Liver (tissue), 9 donors: Measurements from ENCODE around the gene FKBP15. TPM values are rescaled to one million over a fixed set of nuclear protein-coding genes. Genes with fewer than 3 reads are reported as not detected.

Experiments
- DNase-seq: peaks from one replicate; pipeline ENCODE4 v3.0.0-alpha.2; 2017; ENCODE audit warnings: low spot score
- H3K27ac ChIP-seq, 2 donors: one replicate each; pipeline ENCODE4 v1.7.0; 2013; ENCODE audit warnings: inconsistent platforms in 2 of 2, low read length in 2 of 2, control low read depth in 1 of 2, low read depth in 1 of 2, mild to moderate bottlenecking in 1 of 2
- H3K27me3 ChIP-seq, 4 donors: one replicate each; pipeline versions ENCODE4 v1.6.1 to v1.7.0; 2013; ENCODE audit warnings: low read length in 3 of 4, inconsistent platforms in 1 of 4, mild to moderate bottlenecking in 1 of 4, moderate library complexity in 1 of 4; ENCODE audit not compliant: control insufficient read depth in 4 of 4, insufficient read depth in 4 of 4
- H3K36me3 ChIP-seq, 4 donors: one replicate each; pipeline versions ENCODE4 v1.6.1 to v1.7.0; 2013; ENCODE audit warnings: low read length in 3 of 4, mild to moderate bottlenecking in 3 of 4, low read depth in 1 of 4, moderate library complexity in 1 of 4; ENCODE audit not compliant: control insufficient read depth in 4 of 4, insufficient read depth in 3 of 4
- H3K4me1 ChIP-seq, 4 donors: one replicate each; pipeline versions ENCODE4 v1.6.1 to v1.7.0; 2013; ENCODE audit warnings: low read length in 3 of 4, mild to moderate bottlenecking in 3 of 4, moderate library complexity in 1 of 4; ENCODE audit not compliant: control insufficient read depth in 4 of 4, insufficient read depth in 4 of 4
- H3K4me3 ChIP-seq, 3 donors: one replicate each; pipeline versions ENCODE4 v1.6.1 to v1.7.0; 2013; ENCODE audit warnings: low read length in 3 of 3, control low read depth in 1 of 3, low read depth in 1 of 3, mild to moderate bottlenecking in 1 of 3
- H3K9ac ChIP-seq, 2 donors: one replicate each; pipeline ENCODE4 v1.7.0; 2013; ENCODE audit warnings: low read length in 2 of 2, mild to moderate bottlenecking in 2 of 2, moderate library complexity in 2 of 2, control low read depth in 1 of 2, low read depth in 1 of 2
- H3K9me3 ChIP-seq, 4 donors: one replicate each; pipeline versions ENCODE4 v1.6.1 to v1.7.0; 2013; ENCODE audit warnings: low read length in 3 of 4; ENCODE audit not compliant: control insufficient read depth in 4 of 4
- EGR1 ChIP-seq, 2 donors: IDR thresholded peaks; 2 replicates each; pipeline ENCODE4 v1.6.1; 2016 to 2018; ENCODE audit warnings: antibody characterized with exemption in 2 of 2, low read depth in 2 of 2
- FOXA1 ChIP-seq: IDR thresholded peaks from 2 replicates; pipeline ENCODE4 v1.6.1; 2016; ENCODE audit warnings: antibody characterized with exemption
- FOXA2 ChIP-seq: IDR thresholded peaks from 2 replicates; pipeline ENCODE4 v1.6.1; 2016; ENCODE audit warnings: antibody characterized with exemption
- GABPA ChIP-seq, 2 donors: IDR thresholded peaks in 1 of 2; conservative IDR thresholded peaks in 1 of 2; 2 replicates each; pipeline ENCODE4 v1.6.1; 2016; ENCODE audit warnings: antibody characterized with exemption in 2 of 2, mild to moderate bottlenecking in 1 of 2, moderate library complexity in 1 of 2
- HNF4A ChIP-seq, 2 donors: conservative IDR thresholded peaks; 2 replicates each; pipeline ENCODE4 v1.6.1; 2016; ENCODE audit warnings: antibody characterized with exemption in 2 of 2, mild to moderate bottlenecking in 2 of 2
- HNF4G ChIP-seq: IDR thresholded peaks from 2 replicates; pipeline ENCODE4 v1.6.1; 2016; ENCODE audit warnings: antibody characterized with exemption
- JUND ChIP-seq, 2 donors: IDR thresholded peaks; 2 replicates each; pipeline ENCODE4 v1.6.1; 2016; ENCODE audit warnings: antibody characterized with exemption in 2 of 2
- NR2F2 ChIP-seq: IDR thresholded peaks from 2 replicates; pipeline ENCODE4 v1.6.1; 2016; ENCODE audit warnings: antibody characterized with exemption
- RAD21 ChIP-seq, 2 donors: IDR thresholded peaks; 2 replicates each; pipeline ENCODE4 v1.6.1; 2016; ENCODE audit warnings: antibody characterized with exemption in 2 of 2, mild to moderate bottlenecking in 2 of 2
- RXRA ChIP-seq, 2 donors: IDR thresholded peaks; 2 replicates each; pipeline ENCODE4 v1.6.1; 2017 to 2018; ENCODE audit warnings: antibody characterized with exemption in 2 of 2, mild to moderate bottlenecking in 1 of 2
- SP1 ChIP-seq: IDR thresholded peaks from 2 replicates; pipeline ENCODE4 v1.6.1; 2018; ENCODE audit warnings: antibody characterized with exemption, mild to moderate bottlenecking
- TAF1 ChIP-seq: conservative IDR thresholded peaks from 2 replicates; pipeline ENCODE4 v1.6.1; 2016; ENCODE audit warnings: antibody characterized with exemption, mild to moderate bottlenecking
- YY1 ChIP-seq: IDR thresholded peaks from 2 replicates; pipeline ENCODE4 v1.6.1; 2016; ENCODE audit warnings: antibody characterized with exemption, mild to moderate bottlenecking
- WGBS: extraction: QIAGEN DNeasy Blood & Tissue Kit; methylation state at CpG from one replicate; pipeline ENCODE4 v1.1.7; 2013; 5-methylcytosine and 5-hydroxymethylcytosine counted together
- polyA plus RNA-seq, 2 donors: library from polyadenylated mRNA; stranded (reverse) in 1 of 2; unstranded in 1 of 2; fragments of 200-250 nt in 1 of 2; fragments of >200 nt in 1 of 2; fragmentation: Nextera tagmentation in 1 of 2; extraction: Ambion mirVana in 1 of 2; gene quantifications; one replicate each; pipeline versions ENCODE4 v1.2.1 to v1.2.3, GENCODE V29; 2013 to 2015
- total RNA-seq, 2 donors: library from RNA; depleted of rRNA; stranded (reverse); fragments of >200 nt; gene quantifications; one replicate each; pipeline ENCODE4 v1.2.3, GENCODE V29; 2014
- TF ChIP-seq, protein P1 (sequence below): IDR thresholded peaks from 2 replicates; pipeline ENCODE4 v1.6.1; 2016; ENCODE audit warnings: antibody characterized with exemption, mild to moderate bottlenecking
- TF ChIP-seq, protein P2 (sequence below): IDR thresholded peaks from 2 replicates; pipeline ENCODE4 v1.6.1; 2016; ENCODE audit warnings: antibody characterized with exemption
- TF ChIP-seq, protein P3 (sequence below): IDR thresholded peaks from 2 replicates; pipeline ENCODE4 v1.6.1; 2016; ENCODE audit warnings: antibody characterized with exemption
- TF ChIP-seq, protein P4 (sequence below): fragments of 150-350 bp; IDR thresholded peaks from 2 replicates; pipeline ENCODE4 v1.5.1; 2017; ENCODE audit warnings: improper control_type of control experiment, low read depth, low read length; ENCODE audit not compliant: missing input control
- TF ChIP-seq, protein P5 (sequence below): IDR thresholded peaks from 2 replicates; pipeline ENCODE4 v1.6.1; 2016; ENCODE audit warnings: antibody characterized with exemption
- donor health status: healthy.
- donor health status: healthy.
- donor health status: healthy.
- donor health status: healthy.
- donor health status: healthy.

Gene FKBP15
- total and polyA plus RNA-seq, 4 donors, result 6.2 to 18.2 (median 12.9) TPM

DNA sequence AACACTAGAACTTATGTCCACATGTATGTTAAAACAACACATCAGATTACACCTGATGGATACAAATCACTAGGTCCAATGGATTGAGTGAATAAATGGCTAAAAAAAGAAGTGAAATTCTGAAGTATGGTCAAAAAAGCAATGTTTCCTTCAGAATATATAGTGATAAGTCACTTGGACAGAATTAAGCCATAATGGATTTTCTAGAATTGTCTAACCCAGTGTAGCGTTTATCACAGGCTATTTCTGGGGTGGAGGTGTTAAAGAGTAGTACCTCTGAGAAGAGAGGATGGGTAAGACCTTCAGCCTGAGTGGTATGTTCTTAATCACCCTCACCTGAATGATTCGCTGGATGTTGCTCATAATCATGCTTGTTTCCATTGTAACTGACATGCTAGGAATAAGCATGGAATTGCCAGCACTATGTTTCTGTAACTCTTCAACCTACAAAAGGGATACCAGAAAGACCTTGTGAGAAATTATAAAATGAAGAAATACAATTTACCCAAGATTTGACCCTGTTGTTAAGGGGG is 37.1 kb downstream of the FKBP15 start:
- Histone ChIP-seq H3K4me1 (no peaks in the 10 kb centered on the region), H3K36me3 (peaks cover 13 to 81% (median 73%) of the 10 kb centered on the region in 4 donors), H3K27me3 (no peaks in the 10 kb centered on the region), H3K9me3 (no peaks in the 10 kb centered on the region), H3K9ac (no peak overlapping the region), H3K4me3 (no peak overlapping the region), H3K27ac (no peak overlapping the region)
- TF ChIP-seq HNF4A (conservative IDR thresholded peaks at IDR 0.05) (no peak), NR2F2 (no peak), SP1 (no peak), RXRA (IDR thresholded peaks at IDR 0.05) (no peak), JUND (IDR thresholded peaks at IDR 0.05) (no peak), YY1 (no peak), GABPA (IDR thresholded peaks at IDR 0.05 in 1 of 2, conservative IDR thresholded peaks at IDR 0.05 in 1 of 2) (no peak), TAF1 (no peak), FOXA1 (no peak), FOXA2 (no peak), HNF4G (no peak), EGR1 (IDR thresholded peaks at IDR 0.05; ENCODE audit: low read depth in 2 of 2) (no peak), RAD21 (IDR thresholded peaks at IDR 0.05) (no peak)
- TF ChIP-seq, protein P1, sequence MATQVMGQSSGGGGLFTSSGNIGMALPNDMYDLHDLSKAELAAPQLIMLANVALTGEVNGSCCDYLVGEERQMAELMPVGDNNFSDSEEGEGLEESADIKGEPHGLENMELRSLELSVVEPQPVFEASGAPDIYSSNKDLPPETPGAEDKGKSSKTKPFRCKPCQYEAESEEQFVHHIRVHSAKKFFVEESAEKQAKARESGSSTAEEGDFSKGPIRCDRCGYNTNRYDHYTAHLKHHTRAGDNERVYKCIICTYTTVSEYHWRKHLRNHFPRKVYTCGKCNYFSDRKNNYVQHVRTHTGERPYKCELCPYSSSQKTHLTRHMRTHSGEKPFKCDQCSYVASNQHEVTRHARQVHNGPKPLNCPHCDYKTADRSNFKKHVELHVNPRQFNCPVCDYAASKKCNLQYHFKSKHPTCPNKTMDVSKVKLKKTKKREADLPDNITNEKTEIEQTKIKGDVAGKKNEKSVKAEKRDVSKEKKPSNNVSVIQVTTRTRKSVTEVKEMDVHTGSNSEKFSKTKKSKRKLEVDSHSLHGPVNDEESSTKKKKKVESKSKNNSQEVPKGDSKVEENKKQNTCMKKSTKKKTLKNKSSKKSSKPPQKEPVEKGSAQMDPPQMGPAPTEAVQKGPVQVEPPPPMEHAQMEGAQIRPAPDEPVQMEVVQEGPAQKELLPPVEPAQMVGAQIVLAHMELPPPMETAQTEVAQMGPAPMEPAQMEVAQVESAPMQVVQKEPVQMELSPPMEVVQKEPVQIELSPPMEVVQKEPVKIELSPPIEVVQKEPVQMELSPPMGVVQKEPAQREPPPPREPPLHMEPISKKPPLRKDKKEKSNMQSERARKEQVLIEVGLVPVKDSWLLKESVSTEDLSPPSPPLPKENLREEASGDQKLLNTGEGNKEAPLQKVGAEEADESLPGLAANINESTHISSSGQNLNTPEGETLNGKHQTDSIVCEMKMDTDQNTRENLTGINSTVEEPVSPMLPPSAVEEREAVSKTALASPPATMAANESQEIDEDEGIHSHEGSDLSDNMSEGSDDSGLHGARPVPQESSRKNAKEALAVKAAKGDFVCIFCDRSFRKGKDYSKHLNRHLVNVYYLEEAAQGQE, result no peak
- TF ChIP-seq, protein P2, sequence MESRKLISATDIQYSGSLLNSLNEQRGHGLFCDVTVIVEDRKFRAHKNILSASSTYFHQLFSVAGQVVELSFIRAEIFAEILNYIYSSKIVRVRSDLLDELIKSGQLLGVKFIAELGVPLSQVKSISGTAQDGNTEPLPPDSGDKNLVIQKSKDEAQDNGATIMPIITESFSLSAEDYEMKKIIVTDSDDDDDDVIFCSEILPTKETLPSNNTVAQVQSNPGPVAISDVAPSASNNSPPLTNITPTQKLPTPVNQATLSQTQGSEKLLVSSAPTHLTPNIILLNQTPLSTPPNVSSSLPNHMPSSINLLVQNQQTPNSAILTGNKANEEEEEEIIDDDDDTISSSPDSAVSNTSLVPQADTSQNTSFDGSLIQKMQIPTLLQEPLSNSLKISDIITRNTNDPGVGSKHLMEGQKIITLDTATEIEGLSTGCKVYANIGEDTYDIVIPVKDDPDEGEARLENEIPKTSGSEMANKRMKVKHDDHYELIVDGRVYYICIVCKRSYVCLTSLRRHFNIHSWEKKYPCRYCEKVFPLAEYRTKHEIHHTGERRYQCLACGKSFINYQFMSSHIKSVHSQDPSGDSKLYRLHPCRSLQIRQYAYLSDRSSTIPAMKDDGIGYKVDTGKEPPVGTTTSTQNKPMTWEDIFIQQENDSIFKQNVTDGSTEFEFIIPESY, result no peak
- TF ChIP-seq, protein P3, sequence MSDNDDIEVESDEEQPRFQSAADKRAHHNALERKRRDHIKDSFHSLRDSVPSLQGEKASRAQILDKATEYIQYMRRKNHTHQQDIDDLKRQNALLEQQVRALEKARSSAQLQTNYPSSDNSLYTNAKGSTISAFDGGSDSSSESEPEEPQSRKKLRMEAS, result no peak
- TF ChIP-seq, protein P4, sequence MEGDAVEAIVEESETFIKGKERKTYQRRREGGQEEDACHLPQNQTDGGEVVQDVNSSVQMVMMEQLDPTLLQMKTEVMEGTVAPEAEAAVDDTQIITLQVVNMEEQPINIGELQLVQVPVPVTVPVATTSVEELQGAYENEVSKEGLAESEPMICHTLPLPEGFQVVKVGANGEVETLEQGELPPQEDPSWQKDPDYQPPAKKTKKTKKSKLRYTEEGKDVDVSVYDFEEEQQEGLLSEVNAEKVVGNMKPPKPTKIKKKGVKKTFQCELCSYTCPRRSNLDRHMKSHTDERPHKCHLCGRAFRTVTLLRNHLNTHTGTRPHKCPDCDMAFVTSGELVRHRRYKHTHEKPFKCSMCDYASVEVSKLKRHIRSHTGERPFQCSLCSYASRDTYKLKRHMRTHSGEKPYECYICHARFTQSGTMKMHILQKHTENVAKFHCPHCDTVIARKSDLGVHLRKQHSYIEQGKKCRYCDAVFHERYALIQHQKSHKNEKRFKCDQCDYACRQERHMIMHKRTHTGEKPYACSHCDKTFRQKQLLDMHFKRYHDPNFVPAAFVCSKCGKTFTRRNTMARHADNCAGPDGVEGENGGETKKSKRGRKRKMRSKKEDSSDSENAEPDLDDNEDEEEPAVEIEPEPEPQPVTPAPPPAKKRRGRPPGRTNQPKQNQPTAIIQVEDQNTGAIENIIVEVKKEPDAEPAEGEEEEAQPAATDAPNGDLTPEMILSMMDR, result no peak
- TF ChIP-seq, protein P5, sequence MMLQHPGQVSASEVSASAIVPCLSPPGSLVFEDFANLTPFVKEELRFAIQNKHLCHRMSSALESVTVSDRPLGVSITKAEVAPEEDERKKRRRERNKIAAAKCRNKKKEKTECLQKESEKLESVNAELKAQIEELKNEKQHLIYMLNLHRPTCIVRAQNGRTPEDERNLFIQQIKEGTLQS, result no peak
- DNase-seq, result no peak
- WGBS, result 96% methylated on average over 2 of the region's 2 CpGs
